Fibroblast of lung (primary cell): ENCODE data around the gene SETX.

ENCODE experiments used
- CTCF ChIP-seq, 2 donors: IDR thresholded peaks in 1 of 2; conservative IDR thresholded peaks in 1 of 2; 1 replicate in 1 of 2; 2 replicates in 1 of 2; pipeline ENCODE4 v1.5.1; 2011 to 2012; ENCODE audit warnings: low read length in 2 of 2, control low read depth in 1 of 2, inconsistent platforms in 1 of 2, low read depth in 1 of 2, mild to moderate bottlenecking in 1 of 2
- EZH2 ChIP-seq: IDR thresholded peaks from 2 replicates; pipeline ENCODE4 v1.5.1; 2012; ENCODE audit warnings: low read length, control low read depth, mild to moderate bottlenecking; ENCODE audit errors: missing control alignments

- TF ChIP-seq CTCF (conservative IDR thresholded peaks at IDR 0.05 in 1 of 2, IDR thresholded peaks at IDR 0.05 in 1 of 2; ENCODE audit: low read depth in 1 of 2, low read length in 2 of 2) (no peak), EZH2 (no peak)
These were observed 13.0 kb upstream of the SETX start for GRCh38 chr9:132367613-132368313.
